HG03060 (cell line): ENCODE measurements around the gene TMEM26.

Experiments
- ATAC-seq: cut with Tn5 transposase; IDR thresholded peaks from one replicate; pipeline ENCODE4 v1.9.1; 2021; ENCODE audit warnings: low read depth, moderate number of reproducible peaks; ENCODE audit not compliant: unreplicated experiment

Gene TMEM26

GRCh38 chr10:61452655-61453641 is at the start of gene TMEM26:
Gene TMEM26 (minus strand): TSS chr10:61453381. CDS start chr10:61453081, 300 bp downstream.
- no peak for ATAC-seq

- no peak for ATAC-seq
These were observed 47.3 kb upstream of the TMEM26 start for GRCh38 chr10:61500460-61500859.

GRCh38 chr10:61492364-61492995 is 39.3 kb upstream of the TMEM26 start:
- ATAC-seq, result no peak

- no peak for ATAC-seq
These were observed 34.3 kb upstream of the TMEM26 start for GRCh38 chr10:61487506-61487905.

GRCh38 chr10:61486738-61487396 is 33.7 kb upstream of the TMEM26 start:
- ATAC-seq, result no peak

GRCh38 chr10:61486251-61486650 is 33.1 kb upstream of the TMEM26 start:
- ATAC-seq, result no peak

GRCh38 chr10:61481597-61481996 is 28.4 kb upstream of the TMEM26 start:
- ATAC-seq, result no peak

GRCh38 chr10:61480208-61480607 is 27.0 kb upstream of the TMEM26 start:
- ATAC-seq, result no peak

- no peak for ATAC-seq
These were observed 25.6 kb upstream of the TMEM26 start for GRCh38 chr10:61478621-61479312.

GRCh38 chr10:61477451-61477850 is 24.3 kb upstream of the TMEM26 start:
- no peak for ATAC-seq

GRCh38 chr10:61476529-61476928 is 23.3 kb upstream of the TMEM26 start:
- no peak for ATAC-seq

- no peak for ATAC-seq
These were observed 22.3 kb upstream of the TMEM26 start for GRCh38 chr10:61475449-61475873.

- no peak for ATAC-seq
These were observed 19.0 kb upstream of the TMEM26 start for GRCh38 chr10:61472090-61472674.

GRCh38 chr10:61471491-61471890 is 18.3 kb upstream of the TMEM26 start:
- no peak for ATAC-seq

GRCh38 chr10:61470740-61471139 is 17.6 kb upstream of the TMEM26 start:
- ATAC-seq, result no peak

GRCh38 chr10:61465901-61466632 is 12.9 kb upstream of the TMEM26 start:
- no peak for ATAC-seq

GRCh38 chr10:61465171-61465496 is 12.0 kb upstream of the TMEM26 start:
- no peak for ATAC-seq

- no peak for ATAC-seq
These were observed 11.4 kb upstream of the TMEM26 start for GRCh38 chr10:61464461-61465170.
